Measurements from ENCODE around the gene NAT10. TPM values are rescaled to one million over a fixed set of nuclear protein-coding genes. Genes with fewer than 3 reads are reported as not detected.
A peak's percentile ranks its signal among the peaks of the same experiment; 100 is the strongest.

Gene NAT10
- total and polyA plus RNA-seq, 2 donors from 2014 or later = 24.1 to 43.1 TPM

- FAIRE-seq = no peak
- intact Hi-C loops (cut with DNase I) = no loop called here
Measured at GRCh38 chr11:34162493-34162820, 57.0 kb downstream of the NAT10 start.

GRCh38 chr11:34162856-34163255 lies 57.4 kb downstream of the NAT10 start:
- Histone ChIP-seq H3K4me3 (ENCODE audit: low read length in 3 of 3) (no peak overlapping the region), H3K9me3 (ENCODE audit: control insufficient read depth in 2 of 3, insufficient read depth in 1 of 3, low read length in 3 of 3) (no peaks in the 10 kb centered on the region), H3K27ac (ENCODE audit: low read depth in 2 of 2, low read length in 2 of 2) (no peak overlapping the region), H3K4me1 (ENCODE audit: control insufficient read depth in 2 of 3, insufficient read depth in 2 of 3, low read depth in 1 of 3, low read length in 3 of 3) (no peaks in the 10 kb centered on the region), H3K27me3 (ENCODE audit: control insufficient read depth, insufficient read depth, low read length) (no peaks in the 10 kb centered on the region), H3K36me3 (ENCODE audit: control insufficient read depth in 2 of 3, insufficient read depth in 3 of 3, low read length in 3 of 3) (peaks cover 0 to 21% (median 3%) of the 10 kb centered on the region in 3 donors), H3K9ac (ENCODE audit: low read length in 3 of 3) (no peak overlapping the region)
- DNase-seq (no peak), FAIRE-seq (no peak)
- intact Hi-C loops (cut with DNase I) = no loop called here
- TF ChIP-seq, protein P1, sequence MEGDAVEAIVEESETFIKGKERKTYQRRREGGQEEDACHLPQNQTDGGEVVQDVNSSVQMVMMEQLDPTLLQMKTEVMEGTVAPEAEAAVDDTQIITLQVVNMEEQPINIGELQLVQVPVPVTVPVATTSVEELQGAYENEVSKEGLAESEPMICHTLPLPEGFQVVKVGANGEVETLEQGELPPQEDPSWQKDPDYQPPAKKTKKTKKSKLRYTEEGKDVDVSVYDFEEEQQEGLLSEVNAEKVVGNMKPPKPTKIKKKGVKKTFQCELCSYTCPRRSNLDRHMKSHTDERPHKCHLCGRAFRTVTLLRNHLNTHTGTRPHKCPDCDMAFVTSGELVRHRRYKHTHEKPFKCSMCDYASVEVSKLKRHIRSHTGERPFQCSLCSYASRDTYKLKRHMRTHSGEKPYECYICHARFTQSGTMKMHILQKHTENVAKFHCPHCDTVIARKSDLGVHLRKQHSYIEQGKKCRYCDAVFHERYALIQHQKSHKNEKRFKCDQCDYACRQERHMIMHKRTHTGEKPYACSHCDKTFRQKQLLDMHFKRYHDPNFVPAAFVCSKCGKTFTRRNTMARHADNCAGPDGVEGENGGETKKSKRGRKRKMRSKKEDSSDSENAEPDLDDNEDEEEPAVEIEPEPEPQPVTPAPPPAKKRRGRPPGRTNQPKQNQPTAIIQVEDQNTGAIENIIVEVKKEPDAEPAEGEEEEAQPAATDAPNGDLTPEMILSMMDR (IDR thresholded peaks at IDR 0.05; ENCODE audit: borderline replicate concordance, extremely low read depth, insufficient read depth) = no peak

More at GRCh38 chr11:34162493-34162820, 57.0 kb downstream of the NAT10 start:
- Histone ChIP-seq H3K36me3 (ENCODE audit: control insufficient read depth in 2 of 3, insufficient read depth in 3 of 3, low read length in 3 of 3) (peaks cover 0 to 21% (median 3%) of the 10 kb centered on the region in 3 donors), H3K27me3 (ENCODE audit: control insufficient read depth, insufficient read depth, low read length) (no peaks in the 10 kb centered on the region), H3K4me1 (ENCODE audit: control insufficient read depth in 2 of 3, insufficient read depth in 2 of 3, low read depth in 1 of 3, low read length in 3 of 3) (peaks cover 0 to under 1% (median 0%) of the 10 kb centered on the region in 3 donors), H3K4me3 (ENCODE audit: low read length in 3 of 3) (no peak overlapping the region), H3K9me3 (ENCODE audit: control insufficient read depth in 2 of 3, insufficient read depth in 1 of 3, low read length in 3 of 3) (no peaks in the 10 kb centered on the region), H3K9ac (ENCODE audit: low read length in 3 of 3) (no peak overlapping the region), H3K27ac (ENCODE audit: low read depth in 2 of 2, low read length in 2 of 2) (no peak overlapping the region)
- DNase-seq = no peak
- TF ChIP-seq, protein P1 (IDR thresholded peaks at IDR 0.05; ENCODE audit: borderline replicate concordance, extremely low read depth, insufficient read depth) = no peak

DNA sequence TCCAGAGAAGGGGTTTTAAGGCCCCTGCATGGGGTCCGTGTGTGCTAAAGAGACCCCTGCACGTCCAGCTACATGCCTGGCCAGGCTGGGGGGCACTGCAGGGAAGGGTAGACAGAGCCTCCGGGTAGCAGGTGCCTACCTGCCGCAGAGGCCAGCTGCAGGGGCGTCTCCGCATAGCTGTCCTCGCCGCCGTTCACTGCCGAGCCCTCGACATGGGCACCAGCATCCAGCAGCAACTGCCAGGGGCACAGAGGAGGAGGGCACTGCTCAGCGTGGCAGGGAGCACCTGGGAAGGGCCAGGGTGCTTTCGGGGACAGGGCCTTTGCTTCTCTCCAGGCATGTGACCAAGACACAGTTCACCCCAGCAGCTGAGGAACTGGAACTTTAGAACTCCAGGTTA lies 59.7 kb downstream of the NAT10 start:
- Histone ChIP-seq H3K36me3 (ENCODE audit: control insufficient read depth in 2 of 3, insufficient read depth in 3 of 3, low read length in 3 of 3) (peaks cover 0 to 19% (median 7%) of the 10 kb centered on the region in 3 donors), H3K9me3 (ENCODE audit: control insufficient read depth in 2 of 3, insufficient read depth in 1 of 3, low read length in 3 of 3) (no peaks in the 10 kb centered on the region), H3K9ac (ENCODE audit: low read length in 3 of 3) (no peak overlapping the region), H3K4me3 (ENCODE audit: low read length in 3 of 3) (no peak overlapping the region), H3K27me3 (ENCODE audit: control insufficient read depth, insufficient read depth, low read length) (no peaks in the 10 kb centered on the region), H3K4me1 (ENCODE audit: control insufficient read depth in 2 of 3, insufficient read depth in 2 of 3, low read depth in 1 of 3, low read length in 3 of 3) (no peaks in the 10 kb centered on the region), H3K27ac (ENCODE audit: low read depth in 2 of 2, low read length in 2 of 2) (no peak overlapping the region)
- DNase-seq (peak in 1 of 5 donors; percentile 64), FAIRE-seq (no peak)
- TF ChIP-seq, protein P1 (IDR thresholded peaks at IDR 0.05; ENCODE audit: borderline replicate concordance, extremely low read depth, insufficient read depth) = no peak
- intact Hi-C loops (cut with DNase I) = no loop called here
